Brain pericyte (primary cell): ENCODE results near the gene TMEM72.

Experiments used
- DNase-seq: peaks from one replicate; pipeline ENCODE4 v3.0.0-alpha.2; 2012; ENCODE audit warnings: low read depth, low spot score

TMEM72 gene

DNA sequence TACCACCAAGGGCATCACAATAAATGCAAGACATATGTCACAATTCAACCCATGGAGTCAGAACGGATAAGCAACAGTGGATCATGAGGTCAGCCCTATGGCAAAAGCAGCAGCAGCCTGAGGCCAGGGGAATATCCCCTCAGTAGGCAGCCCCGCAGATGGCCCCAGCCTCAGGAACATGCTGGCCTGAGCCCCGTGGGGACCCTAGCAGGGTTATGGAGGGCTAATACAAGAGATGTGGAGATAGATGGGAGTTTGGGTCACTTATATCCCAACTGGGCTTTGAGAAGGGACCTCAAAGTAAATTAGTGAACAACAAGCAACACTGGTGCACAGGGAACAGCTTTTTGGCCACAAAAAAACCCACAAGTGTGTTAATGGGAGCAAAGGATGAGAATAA lies 9.1 kb downstream of the TMEM72 start:
- DNase-seq, result no peak

DNA sequence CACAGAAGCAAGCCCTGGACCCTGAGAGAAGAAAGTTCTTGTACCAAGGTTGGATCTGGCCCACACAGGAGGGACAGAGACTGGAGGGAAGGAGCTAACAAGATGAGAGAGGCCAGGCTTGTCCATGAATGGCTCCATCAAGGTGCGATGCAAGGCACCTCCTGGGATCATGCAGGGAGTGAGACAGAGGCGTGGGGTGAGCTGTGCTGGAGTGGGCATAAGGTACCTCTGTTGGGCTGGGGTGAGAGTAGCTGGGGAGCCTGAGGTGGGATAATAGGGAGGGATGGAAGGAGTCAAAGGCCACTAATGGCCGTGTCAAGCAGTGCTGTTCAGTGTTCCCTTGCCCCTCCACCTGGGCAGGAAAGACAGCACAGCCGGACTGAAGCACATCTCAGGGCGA lies 9.9 kb downstream of the TMEM72 start:
- DNase-seq, result no peak

DNA sequence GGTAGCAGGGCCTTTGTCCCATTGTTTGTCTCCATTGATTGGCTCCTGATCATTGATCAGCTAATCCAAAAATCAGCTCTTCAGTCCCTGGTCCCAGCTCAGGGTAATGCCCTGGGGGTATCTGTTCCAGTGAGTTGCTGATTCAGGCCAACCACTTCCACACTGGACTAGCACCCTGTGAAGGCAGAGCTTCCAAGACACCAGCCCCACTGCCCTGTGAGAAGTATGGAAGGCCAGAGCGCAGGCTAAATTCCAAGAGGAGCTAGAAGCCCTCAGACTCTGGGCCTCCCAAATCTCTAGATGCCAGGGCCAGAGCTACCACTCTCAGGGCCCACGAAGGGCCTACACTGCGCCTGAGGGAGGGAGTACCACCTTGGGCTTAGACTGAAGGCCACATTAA lies 10.4 kb downstream of the TMEM72 start:
- no peak for DNase-seq

DNA sequence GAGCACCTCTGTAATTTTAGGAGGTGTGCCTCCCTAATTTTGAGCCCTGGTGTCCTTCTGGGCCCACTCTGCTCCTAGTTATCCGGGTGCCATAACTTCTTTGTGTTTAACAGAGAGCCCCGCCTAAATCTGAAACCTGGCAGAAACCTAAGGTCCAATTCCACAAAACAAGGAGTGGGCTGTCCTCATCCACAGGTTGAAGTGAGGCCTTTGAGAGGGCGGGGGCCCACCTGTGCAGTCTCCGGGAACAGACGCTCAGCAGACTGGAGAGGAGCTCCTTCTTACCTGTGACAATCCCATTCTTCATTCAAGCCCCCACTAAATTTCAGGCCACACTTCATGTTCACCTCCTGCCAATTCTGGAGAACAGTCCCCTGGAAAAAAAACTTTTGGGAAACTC lies 10.9 kb downstream of the TMEM72 start:
- DNase-seq, result no peak

DNA sequence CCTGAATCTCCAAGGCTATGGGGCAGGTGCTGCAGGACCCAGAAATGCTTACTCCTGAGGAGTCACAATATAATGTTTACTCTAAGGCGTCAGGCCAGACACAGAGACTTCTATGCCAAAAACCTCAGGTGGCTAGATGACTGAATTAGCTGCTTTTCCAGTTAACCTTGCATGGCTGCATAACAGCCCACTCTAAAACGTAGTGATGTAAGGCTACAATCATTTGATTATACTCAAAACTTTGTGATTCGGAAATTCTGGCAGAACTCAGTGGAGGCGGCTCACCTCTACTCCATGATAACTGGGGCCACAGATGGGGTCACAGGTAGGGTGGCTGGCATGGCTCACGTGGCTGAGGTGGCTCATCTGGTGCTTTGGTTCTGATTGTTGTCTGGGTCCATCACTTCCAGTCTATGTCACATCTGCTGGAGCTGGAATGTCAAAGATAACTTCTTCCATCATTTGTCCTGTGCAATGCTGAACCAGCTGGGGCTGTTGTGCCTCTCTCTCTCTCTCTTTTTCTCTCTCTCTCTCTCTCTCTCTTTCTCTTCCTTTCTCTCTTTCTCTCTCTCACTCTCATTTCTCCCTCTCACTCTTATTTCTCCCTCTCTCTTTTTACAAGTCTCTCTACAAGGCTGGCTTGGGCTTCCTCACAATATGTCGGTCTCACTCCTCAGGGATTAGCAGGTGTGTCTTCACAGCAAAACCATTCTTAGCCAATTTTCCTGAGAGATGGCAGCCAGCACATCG lies 11.8 kb downstream of the TMEM72 start:
- no peak for DNase-seq

DNA sequence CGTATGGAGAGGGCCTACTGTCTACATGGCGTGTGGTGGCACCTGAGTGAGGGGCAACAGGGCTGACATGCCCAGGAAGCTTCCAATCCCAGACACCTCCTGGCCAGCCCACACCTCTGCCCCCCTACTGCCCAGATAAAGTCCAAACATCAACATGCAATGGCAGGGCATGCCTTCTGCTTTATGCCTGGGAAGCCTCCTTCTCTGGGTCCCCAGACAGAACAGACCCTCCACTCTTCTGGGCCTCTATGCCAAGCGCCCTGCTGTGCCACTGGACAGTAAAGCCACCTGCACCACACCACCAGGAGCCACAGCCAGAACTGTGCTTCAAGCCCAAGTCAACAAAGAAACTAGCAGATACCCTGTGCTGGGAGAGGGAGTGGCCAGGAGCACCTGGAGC lies 12.5 kb downstream of the TMEM72 start:
- no peak for DNase-seq

DNA sequence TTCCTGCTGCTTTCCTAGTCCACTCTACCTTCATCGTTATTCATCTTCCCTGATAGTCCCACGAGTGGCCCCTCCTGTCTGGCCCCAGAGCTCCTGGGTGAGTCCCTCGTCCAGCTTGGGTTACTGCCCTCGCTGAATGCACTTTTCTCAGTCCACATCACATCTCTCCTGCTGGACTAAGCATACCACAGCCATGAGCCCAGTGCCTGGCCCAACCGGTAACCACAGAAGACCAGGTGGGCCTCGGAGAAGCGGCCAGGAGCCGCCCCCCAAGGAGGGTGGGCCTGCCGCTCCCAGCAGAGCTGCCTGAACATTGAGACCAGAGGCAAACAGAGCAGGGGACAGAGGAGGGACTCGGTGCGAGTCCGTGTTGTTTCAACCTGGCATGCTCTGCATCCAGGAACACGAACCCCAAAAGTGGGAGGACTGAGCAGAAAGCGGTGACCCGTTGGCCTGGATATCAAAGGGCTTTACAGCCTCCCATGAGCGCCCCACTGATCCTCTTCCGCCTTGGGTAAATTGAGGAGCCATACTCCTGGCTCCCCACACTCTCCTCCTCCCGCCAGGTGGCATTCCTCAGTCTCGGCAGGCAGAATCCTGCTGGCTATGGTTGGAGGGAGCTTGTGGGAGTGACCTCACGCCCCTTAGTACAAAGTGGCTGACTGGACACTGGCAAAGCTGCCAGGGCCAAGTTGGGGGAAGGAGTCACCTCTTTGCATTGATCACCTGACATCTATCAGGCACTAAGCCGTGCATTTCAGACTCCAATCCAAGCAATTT lies 13.3 kb downstream of the TMEM72 start:
- no peak for DNase-seq

DNA sequence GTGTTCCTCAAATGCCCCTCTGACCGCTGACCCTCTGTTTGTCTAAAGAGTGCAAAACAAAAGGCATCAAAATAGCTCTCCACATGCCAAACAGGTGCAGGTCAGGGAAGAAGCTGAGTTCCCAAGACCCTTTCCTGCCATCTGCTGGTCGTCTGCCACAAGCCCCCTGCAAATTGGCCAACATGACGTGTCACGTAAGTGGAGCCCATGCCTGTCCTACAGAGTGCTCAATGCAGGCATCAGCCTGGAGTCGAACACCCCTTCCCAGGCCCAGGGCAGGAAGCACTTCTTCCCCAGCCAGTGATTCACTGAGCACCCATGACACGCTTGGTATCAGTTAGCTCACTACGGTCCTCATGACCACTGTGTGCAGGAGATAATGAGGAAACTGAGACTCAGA lies 14.1 kb downstream of the TMEM72 start:
- peak; percentile 53 for DNase-seq

DNA sequence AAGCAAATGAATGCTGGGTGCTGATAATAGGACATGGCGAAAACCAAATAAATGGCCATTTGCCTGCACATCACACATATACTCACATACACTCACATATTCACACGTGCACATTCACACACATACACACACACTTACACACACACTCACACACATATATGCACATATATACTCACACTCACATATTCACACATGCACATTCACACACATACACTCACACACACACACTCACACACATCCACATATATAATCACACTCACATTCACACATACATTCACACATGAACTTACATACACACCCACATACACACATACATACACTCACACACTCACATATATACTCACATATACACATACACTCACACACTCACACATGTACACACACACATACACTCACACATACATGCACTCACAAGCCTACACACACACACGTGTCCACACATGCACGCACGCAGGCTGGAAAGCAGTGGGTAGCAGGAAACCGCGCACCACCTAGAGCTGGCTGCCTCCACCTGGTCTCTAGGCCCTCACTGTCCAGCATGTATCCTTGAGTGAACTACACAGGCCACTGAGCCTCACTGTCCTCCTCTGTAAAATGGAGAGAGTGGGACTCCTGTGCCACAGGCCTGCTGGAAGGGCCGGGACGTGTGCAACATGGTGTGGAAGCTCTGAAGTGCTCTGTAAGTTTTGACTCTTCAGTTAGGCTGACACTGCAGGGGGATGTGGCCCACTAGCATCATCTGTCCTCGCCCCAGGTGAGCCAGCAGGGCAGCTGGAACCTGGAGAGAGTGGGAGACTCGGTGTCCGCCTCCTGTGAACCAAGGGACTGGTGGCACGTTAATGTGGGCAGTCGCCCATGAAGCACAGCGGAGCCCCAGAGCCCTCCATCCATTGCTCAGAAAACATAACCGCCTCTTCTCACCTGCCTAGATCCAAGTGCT lies 14.9 kb downstream of the TMEM72 start:
- no peak for DNase-seq

DNA sequence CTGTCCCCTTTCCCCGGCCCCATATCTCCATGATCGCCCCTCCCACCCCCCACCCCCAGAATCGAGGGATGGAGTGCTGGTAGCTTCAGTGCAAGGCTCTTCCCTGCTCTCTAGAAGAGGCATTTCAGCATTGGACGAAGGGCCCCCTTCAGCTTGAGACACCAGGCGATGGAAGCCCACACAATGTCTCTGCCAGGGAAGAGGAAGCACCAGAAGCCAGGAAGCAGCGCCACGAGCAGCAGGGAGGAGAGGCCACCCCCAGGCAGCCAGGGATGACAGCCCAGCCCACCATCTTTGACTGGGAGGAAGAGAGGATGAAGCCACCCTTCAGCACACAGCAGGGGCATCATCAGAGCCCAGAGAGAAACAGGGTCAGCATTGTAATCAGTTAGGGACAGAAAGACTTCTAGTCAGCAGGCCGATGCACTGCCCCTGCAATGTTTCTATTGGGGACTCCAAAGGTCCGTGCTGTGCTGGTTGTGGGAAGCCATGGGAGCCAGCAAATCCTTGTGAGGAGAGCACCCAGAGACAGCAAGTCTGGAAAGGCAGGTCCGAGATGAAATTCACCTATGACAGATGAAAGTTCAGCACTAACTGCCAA lies 15.7 kb downstream of the TMEM72 start:
- DNase-seq, result no peak

DNA sequence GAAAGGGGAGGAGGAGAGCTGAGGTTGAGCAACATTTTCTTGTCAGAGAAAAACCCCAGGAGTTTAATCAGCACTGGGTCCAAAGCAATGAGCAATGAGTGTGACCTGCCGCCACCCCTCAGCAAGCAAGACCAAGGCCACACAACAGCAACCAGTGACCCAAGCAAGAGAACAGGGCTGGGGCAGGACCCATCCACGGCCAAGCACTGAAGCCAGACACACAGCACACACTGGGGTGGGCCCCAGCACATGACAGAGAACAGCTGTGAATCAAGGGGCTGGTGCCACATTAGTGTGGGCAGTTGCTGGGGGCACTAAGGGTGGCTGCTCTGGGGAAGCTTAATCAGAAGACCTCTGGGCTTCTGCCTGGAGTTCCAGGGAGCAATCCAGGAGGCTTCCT lies 16.2 kb downstream of the TMEM72 start:
- DNase-seq, result no peak

DNA sequence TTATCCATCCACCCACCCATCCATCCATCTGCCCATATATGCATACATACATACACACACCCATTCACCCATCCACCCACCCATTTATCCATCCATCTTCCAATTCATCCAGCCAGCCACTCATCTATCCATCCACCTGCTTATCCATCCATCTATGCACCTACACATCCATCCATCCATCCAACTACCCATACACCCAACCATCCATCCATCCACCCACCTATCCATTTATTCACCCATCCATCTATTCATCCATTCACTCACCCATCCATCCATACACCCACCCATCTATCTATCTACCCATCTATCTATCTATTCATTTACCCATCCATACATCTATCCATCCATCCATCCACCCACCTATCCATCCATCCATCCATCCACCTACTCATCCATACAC lies 17.3 kb downstream of the TMEM72 start:
- no peak for DNase-seq

DNA sequence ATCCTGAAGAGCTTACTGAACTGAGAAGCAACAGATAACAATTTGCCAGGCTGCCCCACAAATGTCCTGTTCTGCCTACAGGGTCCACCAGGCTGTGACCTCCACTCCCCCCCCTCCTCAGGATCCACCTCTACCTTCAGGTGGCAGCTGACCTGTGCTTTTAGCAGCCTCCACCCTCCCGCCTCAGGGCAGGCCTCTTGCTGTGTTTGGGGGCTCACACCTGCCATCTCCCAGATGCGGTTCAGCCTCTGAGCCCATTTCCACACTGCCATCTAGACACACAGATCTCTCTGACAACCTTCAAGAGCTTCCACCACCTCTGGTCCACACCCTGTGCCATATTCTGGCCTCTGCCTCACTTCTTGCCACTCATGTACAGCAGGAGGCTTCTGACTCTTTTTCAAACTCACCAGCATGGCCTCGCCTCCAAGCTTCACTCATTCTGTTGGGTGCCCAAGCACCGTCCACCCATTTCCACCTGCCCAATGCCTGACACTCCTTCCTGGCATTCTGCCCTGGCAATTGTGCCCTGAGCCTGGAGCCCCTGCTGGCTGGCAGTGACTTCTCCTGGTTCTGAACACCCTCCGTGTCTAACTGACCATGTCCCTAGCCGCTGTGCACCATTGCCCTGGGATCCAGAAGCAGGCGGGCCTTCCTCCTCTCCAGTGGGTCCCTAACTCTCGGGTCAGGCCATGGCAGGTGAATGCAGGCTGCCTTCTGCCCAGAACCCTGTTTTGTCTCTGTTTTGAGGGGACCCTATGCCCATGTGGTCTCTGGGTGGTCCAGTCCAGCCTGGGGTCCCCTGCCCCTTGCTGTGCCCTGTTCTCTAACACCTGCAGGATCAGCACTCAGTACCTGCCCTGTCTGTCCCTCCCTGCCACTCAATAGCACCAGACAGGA lies 18.5 kb downstream of the TMEM72 start:
- DNase-seq, result no peak

DNA sequence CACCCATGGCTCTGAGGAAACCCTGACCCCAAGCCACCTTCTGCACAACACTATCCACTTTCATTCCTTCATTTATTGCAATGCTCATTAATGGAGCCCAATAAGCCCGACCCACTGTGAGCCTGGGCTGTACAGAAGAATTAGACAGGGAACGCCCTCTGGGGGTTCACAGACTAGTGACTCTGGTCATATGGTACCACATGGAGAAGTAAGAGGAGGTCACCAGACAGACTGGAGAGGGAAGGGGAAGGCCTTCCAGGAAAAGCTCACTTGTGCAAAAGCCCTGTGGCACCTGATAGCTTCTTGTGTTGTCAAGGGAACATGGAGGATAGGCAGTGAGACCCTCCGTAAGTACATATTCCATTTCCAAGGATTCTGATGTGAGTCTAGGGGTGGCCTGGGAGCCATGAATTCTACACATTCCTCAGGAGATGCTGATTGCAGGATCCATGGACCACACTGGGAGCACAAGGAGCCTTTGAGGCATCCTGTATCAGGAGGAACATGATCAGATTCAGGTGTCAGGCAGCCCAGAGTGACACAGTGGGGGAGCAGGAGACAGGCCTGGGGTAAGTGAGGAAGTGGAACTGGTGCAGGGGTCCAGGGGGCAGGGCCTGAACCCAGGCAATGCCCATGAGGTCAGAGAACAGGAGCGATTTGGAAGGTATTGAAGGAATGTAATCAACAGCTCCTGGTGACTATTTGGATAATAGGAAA lies 19.9 kb downstream of the TMEM72 start:
- DNase-seq, result no peak

DNA sequence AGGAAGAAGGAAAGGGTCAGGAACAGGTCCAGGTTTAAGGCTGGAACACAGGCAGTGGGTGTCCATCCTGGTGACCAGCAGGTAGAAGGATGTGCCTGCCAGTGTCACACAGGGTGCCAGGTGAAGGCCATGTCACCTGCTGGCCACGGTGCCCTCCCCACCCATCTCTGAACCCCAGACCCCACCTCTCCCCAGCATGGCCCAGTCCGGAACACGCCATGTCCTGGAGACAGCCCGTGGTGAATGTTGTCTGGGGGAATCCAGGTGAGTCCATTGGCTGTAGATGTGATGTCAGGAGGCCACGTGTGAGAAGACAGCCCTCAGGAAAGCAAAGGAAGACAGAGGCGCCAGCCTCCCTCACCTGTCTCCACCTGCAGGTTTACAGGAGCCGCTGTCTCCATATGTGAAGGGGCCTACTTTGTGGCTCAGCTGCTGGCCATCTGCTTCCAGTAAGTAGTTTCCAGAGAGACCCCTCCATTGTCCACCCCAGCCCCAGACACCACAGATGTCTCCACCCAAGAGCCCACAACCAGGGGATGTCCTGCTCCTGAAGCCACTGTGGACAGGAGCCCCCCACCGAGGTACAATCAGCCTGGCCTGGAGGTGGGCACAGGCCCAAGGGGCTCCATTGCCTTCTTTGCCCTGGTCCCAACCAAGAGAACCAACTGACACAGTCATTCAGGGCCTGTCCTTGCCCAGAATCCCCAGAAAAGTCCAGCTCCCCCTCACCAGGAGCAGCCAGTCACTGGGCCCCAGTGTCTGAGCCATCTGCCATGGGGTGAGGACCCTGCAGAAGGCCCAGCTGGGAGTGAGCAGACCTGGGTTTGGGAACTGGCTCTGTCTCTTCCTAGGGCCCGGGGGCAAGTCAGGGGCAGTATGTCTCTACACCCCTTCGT lies 20.7 kb downstream of the TMEM72 start:
- DNase-seq, result no peak

DNA sequence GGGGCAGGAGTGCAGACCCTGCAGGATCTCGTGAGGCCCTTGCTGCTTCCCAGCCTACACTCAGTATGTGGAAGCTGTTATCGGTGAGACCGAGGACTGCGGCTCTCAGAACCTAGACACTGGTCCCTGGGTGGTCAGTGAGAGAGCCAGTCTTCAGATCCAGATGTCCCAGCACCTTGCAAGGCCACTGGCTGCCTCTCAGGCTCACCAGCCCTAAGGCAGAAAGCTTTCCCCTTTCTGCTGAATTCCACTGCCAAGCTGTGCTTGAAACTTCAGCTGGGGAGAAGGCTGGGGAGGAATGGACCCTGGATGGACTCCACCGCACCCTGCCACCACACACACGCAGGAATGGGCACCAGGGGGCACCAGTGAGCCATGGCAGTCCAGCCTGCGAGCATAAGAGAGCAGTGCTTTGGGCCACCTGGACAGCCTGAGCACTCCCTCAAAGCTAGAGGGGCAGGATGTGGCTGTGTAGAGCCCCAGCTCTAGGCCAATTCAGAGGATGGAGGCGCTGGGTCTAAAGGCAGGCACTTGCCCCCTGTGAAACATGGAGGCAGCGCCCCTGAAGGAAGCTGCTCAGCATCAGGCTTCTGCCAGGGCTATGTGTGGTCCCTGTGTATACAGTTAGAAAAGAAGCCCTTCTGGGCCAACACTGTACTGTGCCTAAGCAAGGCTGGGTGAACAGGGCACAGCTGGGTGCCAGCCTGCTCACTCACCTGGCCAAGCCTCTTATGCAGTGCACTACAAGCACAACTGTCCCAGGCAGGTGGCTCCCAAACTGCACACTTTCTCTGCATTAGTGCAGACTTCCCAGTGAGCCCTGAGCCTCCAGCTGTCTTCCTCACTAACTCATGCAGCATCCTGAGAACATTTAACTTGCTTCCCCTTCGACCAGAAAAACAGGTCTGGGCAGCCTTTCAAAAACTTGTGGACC lies 21.6 kb downstream of the TMEM72 start:
- peak; percentile 41 for DNase-seq

DNA sequence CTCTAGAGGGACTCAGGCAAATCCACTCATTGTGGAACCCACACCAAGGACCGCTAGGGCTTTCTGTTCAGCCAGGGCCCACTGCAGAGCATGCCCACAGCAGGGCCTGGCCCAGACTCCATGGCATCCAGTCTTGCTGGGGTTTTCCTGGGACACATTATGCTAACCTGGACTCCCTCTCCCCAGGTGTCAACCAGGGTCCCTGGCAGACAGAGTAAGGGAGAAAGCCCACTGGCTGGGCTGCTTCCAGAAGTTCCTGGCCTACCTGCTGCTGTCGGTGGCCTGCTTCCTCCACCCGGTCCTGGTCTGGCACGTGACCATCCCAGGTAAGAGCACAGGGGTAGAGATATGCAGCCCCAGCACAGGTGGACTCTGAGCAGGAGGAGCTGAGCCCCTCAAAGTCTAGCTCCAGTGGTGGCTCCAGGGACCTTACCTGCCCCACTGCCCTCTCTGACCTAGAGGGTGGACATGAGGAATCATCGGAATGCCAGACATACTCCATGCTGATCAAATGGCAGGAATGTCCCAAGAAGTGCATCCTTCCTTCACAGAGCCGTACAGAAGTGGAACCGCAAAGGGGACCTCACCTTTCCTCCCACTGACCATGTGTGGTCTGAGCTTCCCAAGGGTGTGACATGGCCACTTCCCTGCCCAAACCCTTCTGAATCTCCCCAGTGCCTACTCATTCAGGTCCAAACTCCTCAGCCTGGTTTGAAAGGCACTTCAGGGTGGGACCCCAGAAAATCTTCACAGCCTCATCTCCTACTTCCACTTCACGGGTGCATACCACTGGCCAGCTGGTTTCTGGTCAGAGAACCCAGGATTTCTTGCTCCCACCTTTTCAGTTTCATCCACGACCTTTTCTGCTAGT lies 22.5 kb downstream of the TMEM72 start:
- no peak for DNase-seq
